Measurements from ENCODE around the gene NPTN. TPM values are rescaled to one million over a fixed set of nuclear protein-coding genes. Genes with fewer than 3 reads are reported as not detected.
A peak's percentile ranks its signal among the peaks of the same experiment; 100 is the strongest.

The NPTN gene
- total and polyA plus RNA-seq, 12 donors: 26.5 to 197 (median 127) TPM

GRCh38 chr15:73598530-73599160, 34.5 kb downstream of the NPTN start:
- Histone ChIP-seq H3K27me3 (no peaks in the 10 kb centered on the region), H3K9me3 (replicated peaks in 1 of 3) (no peaks in the 10 kb centered on the region), H3K36me3 (replicated peaks in 1 of 2) (no peaks in the 10 kb centered on the region), H3K27ac (peak overlapping the region in 1 of 5 donors; percentile 35), H3K4me3 (no peak overlapping the region), H3K4me1 (replicated peaks in 1 of 2) (peaks cover 22 to 62% of the 10 kb centered on the region in 2 donors)
- intact Hi-C loops (cut with DNase I): no loop called here
- TF ChIP-seq POLR2A (IDR thresholded peaks at IDR 0.05) (no peak), CTCF (IDR thresholded peaks at IDR 0.05) (no peak)
- no peak for DNase-seq
- WGBS, 4 donors: 47 to 62% (median 52%) methylated on average over 3 of the region's 3 CpGs

- no peaks in the 10 kb centered on the region for H3K9me3 ChIP-seq (replicated peaks in 1 of 3)
- no peak overlapping the region for H3K27ac ChIP-seq
- WGBS, 4 donors: 93 to 97% (median 95%) methylated on average over 21 of the region's 21 CpGs
- no peak for DNase-seq
- H3K4me3 ChIP-seq: no peak overlapping the region
- H3K4me1 ChIP-seq (replicated peaks in 1 of 2): peaks cover 15 to 51% of the 10 kb centered on the region in 2 donors
- intact Hi-C loops (cut with DNase I): no loop called here
- no peak for TF ChIP-seq CTCF (IDR thresholded peaks at IDR 0.05)
- no peak for TF ChIP-seq POLR2A (IDR thresholded peaks at IDR 0.05)
- no peaks in the 10 kb centered on the region for H3K36me3 ChIP-seq (replicated peaks in 1 of 2)
- H3K27me3 ChIP-seq: no peaks in the 10 kb centered on the region
Measured at GRCh38 chr15:73597036-73597638, 36.1 kb downstream of the NPTN start.

GRCh38 chr15:73596174-73596573, 37.0 kb downstream of the NPTN start:
- no peaks in the 10 kb centered on the region for H3K9me3 ChIP-seq (replicated peaks in 1 of 3)
- TF ChIP-seq POLR2A (IDR thresholded peaks at IDR 0.05) (no peak), CTCF (IDR thresholded peaks at IDR 0.05) (no peak)
- WGBS, 4 donors: 39 to 64% (median 53%) methylated on average over 1 of the region's 1 CpG
- H3K4me1 ChIP-seq (replicated peaks in 1 of 2): peaks cover 5 to 41% of the 10 kb centered on the region in 2 donors
- intact Hi-C loops (cut with DNase I): no loop called here
- H3K36me3 ChIP-seq (replicated peaks in 1 of 2): peaks cover 0 to 9% of the 10 kb centered on the region in 2 donors
- H3K4me3 ChIP-seq: no peak overlapping the region
- H3K27ac ChIP-seq: no peak overlapping the region
- no peak for DNase-seq
- H3K27me3 ChIP-seq: no peaks in the 10 kb centered on the region

GRCh38 chr15:73594109-73594508, 39.1 kb downstream of the NPTN start:
- WGBS, 4 donors: 81 to 94% (median 87%) methylated on average over 2 of the region's 2 CpGs
- Histone ChIP-seq H3K36me3 (replicated peaks in 1 of 2) (peaks cover 0 to 9% of the 10 kb centered on the region in 2 donors), H3K27me3 (no peaks in the 10 kb centered on the region), H3K27ac (no peak overlapping the region), H3K9me3 (replicated peaks in 1 of 3) (no peaks in the 10 kb centered on the region), H3K4me3 (no peak overlapping the region), H3K4me1 (replicated peaks in 1 of 2) (peaks cover 0 to 26% of the 10 kb centered on the region in 2 donors)
- intact Hi-C loops (cut with DNase I): no loop called here
- TF ChIP-seq POLR2A (IDR thresholded peaks at IDR 0.05): no peak
- no peak for DNase-seq

All from adrenal gland (tissue), 12 donors.